ENCODE measurements around the gene CENPN. TPM values are rescaled to one million over a fixed set of nuclear protein-coding genes. Genes with fewer than 3 reads are reported as not detected.

CENPN gene
- total and polyA plus RNA-seq, 7 donors, result 3.8 to 12.1 (median 5.3) TPM

- 75 to 80% methylated on average over 6 of the region's 6 CpGs for WGBS, 2 donors
- intact Hi-C loops (cut with DNase I), result no loop called here
- no peak overlapping the region for H3K27ac ChIP-seq
Measured at GRCh38 chr16:80993307-80993706, 13.7 kb upstream of the CENPN start.

GRCh38 chr16:80993834-80994233, 13.2 kb upstream of the CENPN start:
- TF ChIP-seq POLR2AphosphoS5 (IDR thresholded peaks at IDR 0.05), result no peak
- no peak for DNase-seq
- Histone ChIP-seq H3K27me3 (no peaks in the 10 kb centered on the region), H3K4me3 (no peak overlapping the region), H3K9me3 (no peaks in the 10 kb centered on the region), H3K4me1 (peaks cover 0 to 16% (median 6%) of the 10 kb centered on the region in 4 donors), H3K36me3 (no peaks in the 10 kb centered on the region), H3K27ac (no peak overlapping the region)
- intact Hi-C loops (cut with DNase I), result no loop called here

More at GRCh38 chr16:80993307-80993706, 13.7 kb upstream of the CENPN start:
- no peak for TF ChIP-seq EP300 (IDR thresholded peaks at IDR 0.05)
- TF ChIP-seq POLR2AphosphoS5 (IDR thresholded peaks at IDR 0.05), result no peak
- TF ChIP-seq CTCF (IDR thresholded peaks at IDR 0.05), result no peak
- TF ChIP-seq POLR2A (IDR thresholded peaks at IDR 0.05), result no peak
- Histone ChIP-seq H3K27me3 (no peaks in the 10 kb centered on the region), H3K9me3 (no peaks in the 10 kb centered on the region), H3K4me1 (peaks cover 0 to 16% (median 6%) of the 10 kb centered on the region in 4 donors), H3K36me3 (no peaks in the 10 kb centered on the region), H3K4me3 (no peak overlapping the region)
- DNase-seq, result no peak

- Histone ChIP-seq H3K27ac (no peak overlapping the region), H3K36me3 (no peaks in the 10 kb centered on the region), H3K27me3 (no peaks in the 10 kb centered on the region), H3K9me3 (no peaks in the 10 kb centered on the region), H3K4me1 (peaks cover 0 to 16% (median 6%) of the 10 kb centered on the region in 4 donors), H3K4me3 (no peak overlapping the region)
- intact Hi-C loops (cut with DNase I), result no loop called here
- TF ChIP-seq CTCF (IDR thresholded peaks at IDR 0.05), result no peak
- TF ChIP-seq EP300 (IDR thresholded peaks at IDR 0.05), result no peak
- TF ChIP-seq POLR2AphosphoS5 (IDR thresholded peaks at IDR 0.05), result no peak
- no peak for TF ChIP-seq POLR2A (IDR thresholded peaks at IDR 0.05)
- DNase-seq, result no peak
Measured at GRCh38 chr16:80994451-80994850, 12.6 kb upstream of the CENPN start.

- H3K27ac ChIP-seq, result peak overlapping the region in 3 of 4 donors; percentile 6 to 22 (median 19)
- TF ChIP-seq POLR2AphosphoS5 (IDR thresholded peaks at IDR 0.05), result no peak
- TF ChIP-seq EP300 (IDR thresholded peaks at IDR 0.05), result no peak
- no peak for TF ChIP-seq CTCF (IDR thresholded peaks at IDR 0.05)
- TF ChIP-seq POLR2A (IDR thresholded peaks at IDR 0.05), result no peak
- intact Hi-C loops (cut with DNase I), result no loop called here
- no peaks in the 10 kb centered on the region for H3K9me3 ChIP-seq
- H3K4me3 ChIP-seq, result peak overlapping the region in 2 of 4 donors; percentile 20 to 22
- no peaks in the 10 kb centered on the region for H3K27me3 ChIP-seq
- peaks cover 0 to 16% (median 6%) of the 10 kb centered on the region in 4 donors for H3K4me1 ChIP-seq
- no peak for DNase-seq
- H3K36me3 ChIP-seq, result no peaks in the 10 kb centered on the region
- 19 to 30% methylated on average over 4 of the region's 4 CpGs for WGBS, 2 donors
Measured at GRCh38 chr16:80996688-80997138, 10.3 kb upstream of the CENPN start.

GRCh38 chr16:80997139-80997798, 9.7 kb upstream of the CENPN start:
- Histone ChIP-seq H3K27ac (peak overlapping the region in 3 of 4 donors; percentile 6 to 22 (median 19)), H3K36me3 (no peaks in the 10 kb centered on the region), H3K4me3 (peak overlapping the region in 3 of 4 donors; percentile 1 to 22 (median 20)), H3K4me1 (peaks cover 0 to 16% (median 6%) of the 10 kb centered on the region in 4 donors), H3K9me3 (no peaks in the 10 kb centered on the region), H3K27me3 (no peaks in the 10 kb centered on the region)
- no peak for TF ChIP-seq CTCF (IDR thresholded peaks at IDR 0.05)
- TF ChIP-seq POLR2A (IDR thresholded peaks at IDR 0.05), result no peak
- no peak for TF ChIP-seq POLR2AphosphoS5 (IDR thresholded peaks at IDR 0.05)
- TF ChIP-seq EP300 (IDR thresholded peaks at IDR 0.05), result no peak
- WGBS, 2 donors, result 4 to 13% methylated on average over 9 of the region's 9 CpGs
- intact Hi-C loops (cut with DNase I), result no loop called here
- DNase-seq, result no peak
